Esophagus squamous epithelium (tissue), 4 donors: Measurements from ENCODE around the gene UBL3.

Experiments
- CTCF ChIP-seq, 6 experiments: fragments of 450-650 bp in 4 of 6; fragments of 200-600 bp in 2 of 6; sonication (generic) in 2 of 6; IDR thresholded peaks; one replicate each; pipeline ENCODE4 v1.5.1; 2016 to 2019; ENCODE audit warnings: antibody characterized with exemption in 6 of 6, mild to moderate bottlenecking in 4 of 6, moderate library complexity in 4 of 6
- POLR2A ChIP-seq, 4 donors: fragments of 450-650 bp; IDR thresholded peaks; one replicate each; pipeline ENCODE4 v1.6.1; 2017; ENCODE audit warnings: antibody characterized with exemption in 4 of 4, mild to moderate bottlenecking in 4 of 4, moderate library complexity in 3 of 4

DNA sequence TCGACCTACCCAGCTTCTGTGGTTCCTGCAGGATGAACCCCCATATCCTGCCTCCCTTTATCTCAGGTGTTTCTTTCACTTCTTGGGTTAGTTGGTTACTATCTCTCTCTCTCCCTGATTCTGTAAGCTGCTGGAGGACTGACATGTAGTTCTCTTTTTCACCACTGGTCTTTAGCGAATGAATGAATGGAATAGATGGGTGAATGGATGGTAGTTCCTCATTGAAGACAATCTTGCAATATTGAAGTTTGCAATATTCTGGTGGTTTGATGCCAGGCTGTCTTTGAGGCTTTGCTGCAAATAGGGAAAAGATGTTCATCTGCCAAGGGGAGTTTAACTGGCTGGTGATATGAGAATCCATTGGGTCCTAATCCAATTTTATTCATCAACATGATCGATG, 120.2 kb downstream of the UBL3 start:
- TF ChIP-seq POLR2A (IDR thresholded peaks at IDR 0.05) (no peak), CTCF (IDR thresholded peaks at IDR 0.05) (no peak)
